Measurements from ENCODE around the gene SLC8A2.

DNA sequence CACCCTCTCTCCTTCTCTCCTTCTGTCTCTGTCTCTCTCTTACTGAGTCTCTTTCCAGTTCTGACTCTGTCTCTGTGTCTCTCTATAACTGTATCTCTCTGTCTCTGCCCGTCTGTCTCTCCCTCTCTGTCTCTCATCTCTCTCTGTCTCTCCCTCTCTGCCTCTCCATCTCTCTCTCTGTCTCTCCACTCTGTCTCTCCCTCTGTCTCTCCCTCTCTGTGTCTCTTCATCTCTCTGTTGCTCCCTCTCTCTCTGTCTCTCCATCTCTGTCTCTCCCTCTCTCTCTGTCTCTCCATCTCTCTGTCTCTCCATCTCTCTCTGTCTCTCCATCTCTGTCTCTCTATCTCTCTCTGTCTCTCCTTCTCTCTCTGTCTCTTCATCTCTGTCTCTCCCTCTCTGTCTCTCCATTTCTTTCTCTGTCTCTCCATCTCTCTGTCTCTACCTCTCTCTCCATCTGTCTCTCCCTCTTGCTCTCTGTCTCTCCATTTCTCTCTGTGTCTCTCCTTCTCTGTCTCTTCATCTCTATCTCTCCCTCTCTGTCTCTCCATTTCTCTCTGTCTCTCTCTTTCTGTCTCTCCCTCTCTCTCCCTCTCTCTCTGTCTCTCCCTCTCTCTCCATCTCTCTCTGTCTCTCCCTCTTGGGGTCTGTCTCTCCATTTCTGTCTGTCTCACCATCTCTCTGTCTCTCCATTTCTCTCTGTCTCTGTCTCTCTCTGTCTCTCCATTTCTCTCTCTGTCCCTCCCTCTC lies 49.1 kb downstream of the SLC8A2 start:
- TF ChIP-seq, protein P1, sequence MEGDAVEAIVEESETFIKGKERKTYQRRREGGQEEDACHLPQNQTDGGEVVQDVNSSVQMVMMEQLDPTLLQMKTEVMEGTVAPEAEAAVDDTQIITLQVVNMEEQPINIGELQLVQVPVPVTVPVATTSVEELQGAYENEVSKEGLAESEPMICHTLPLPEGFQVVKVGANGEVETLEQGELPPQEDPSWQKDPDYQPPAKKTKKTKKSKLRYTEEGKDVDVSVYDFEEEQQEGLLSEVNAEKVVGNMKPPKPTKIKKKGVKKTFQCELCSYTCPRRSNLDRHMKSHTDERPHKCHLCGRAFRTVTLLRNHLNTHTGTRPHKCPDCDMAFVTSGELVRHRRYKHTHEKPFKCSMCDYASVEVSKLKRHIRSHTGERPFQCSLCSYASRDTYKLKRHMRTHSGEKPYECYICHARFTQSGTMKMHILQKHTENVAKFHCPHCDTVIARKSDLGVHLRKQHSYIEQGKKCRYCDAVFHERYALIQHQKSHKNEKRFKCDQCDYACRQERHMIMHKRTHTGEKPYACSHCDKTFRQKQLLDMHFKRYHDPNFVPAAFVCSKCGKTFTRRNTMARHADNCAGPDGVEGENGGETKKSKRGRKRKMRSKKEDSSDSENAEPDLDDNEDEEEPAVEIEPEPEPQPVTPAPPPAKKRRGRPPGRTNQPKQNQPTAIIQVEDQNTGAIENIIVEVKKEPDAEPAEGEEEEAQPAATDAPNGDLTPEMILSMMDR (IDR thresholded peaks at IDR 0.05) = no peak
- TF ChIP-seq POLR2A (IDR thresholded peaks at IDR 0.05) = no peak

Measured in ovary (tissue), 3 donors.